ENCODE data around the gene ZDHHC7.
"Not testable (repeated sequence)": the region's sequence is repeated elsewhere in the genome, so short reads cannot be mapped to it uniquely, and the experiment has no call there.

The ZDHHC7 gene

DNA sequence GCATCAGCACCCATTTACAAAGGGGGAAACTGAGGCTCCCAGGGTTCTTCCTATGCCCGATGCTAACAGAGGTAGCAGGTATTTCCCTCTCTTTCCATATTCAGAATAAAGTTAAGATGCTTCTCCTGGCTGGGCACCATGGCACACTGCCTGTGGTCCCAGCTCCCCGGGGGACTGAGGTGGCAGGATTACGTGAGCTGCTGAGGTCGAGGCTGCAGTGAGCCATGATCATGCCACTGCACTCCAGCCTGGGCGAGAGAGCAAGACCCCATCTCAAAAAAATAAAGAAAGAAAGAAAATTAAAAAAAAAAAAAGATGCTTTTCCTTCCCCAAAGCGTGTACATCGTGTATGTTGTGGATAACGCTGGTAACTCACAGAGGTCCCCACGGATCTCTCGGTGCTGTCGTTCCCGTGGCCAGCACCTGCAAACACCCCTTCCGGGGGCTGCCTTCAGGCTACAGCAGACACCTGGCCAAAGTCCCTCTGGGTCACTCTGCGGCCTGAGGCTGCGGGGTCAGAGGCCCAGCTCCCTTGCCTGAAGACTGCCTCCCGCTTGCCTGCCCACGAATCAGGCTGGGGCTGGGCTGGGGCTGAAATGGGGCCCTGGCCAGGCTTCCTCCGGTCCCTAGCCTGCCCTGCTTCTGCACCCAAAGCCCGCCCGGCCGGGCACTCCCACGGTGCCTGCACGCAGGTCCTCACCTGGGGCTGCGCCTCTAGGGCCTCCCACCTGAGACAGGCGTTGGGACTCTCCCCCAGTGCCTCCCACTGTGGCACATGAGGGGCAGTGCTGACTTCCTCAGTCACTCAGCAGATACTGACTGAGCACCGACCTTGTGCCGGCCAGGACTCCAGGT lies 63.1 kb downstream of the ZDHHC7 start:
- in situ Hi-C loops (cut with MboI; ENCODE audit: low sequenced_read_pairs) = no loop called here

GRCh38 chr16:84947022-84947421 lies 64.3 kb downstream of the ZDHHC7 start:
- in situ Hi-C loops (cut with MboI; ENCODE audit: low sequenced_read_pairs) = no loop called here

DNA sequence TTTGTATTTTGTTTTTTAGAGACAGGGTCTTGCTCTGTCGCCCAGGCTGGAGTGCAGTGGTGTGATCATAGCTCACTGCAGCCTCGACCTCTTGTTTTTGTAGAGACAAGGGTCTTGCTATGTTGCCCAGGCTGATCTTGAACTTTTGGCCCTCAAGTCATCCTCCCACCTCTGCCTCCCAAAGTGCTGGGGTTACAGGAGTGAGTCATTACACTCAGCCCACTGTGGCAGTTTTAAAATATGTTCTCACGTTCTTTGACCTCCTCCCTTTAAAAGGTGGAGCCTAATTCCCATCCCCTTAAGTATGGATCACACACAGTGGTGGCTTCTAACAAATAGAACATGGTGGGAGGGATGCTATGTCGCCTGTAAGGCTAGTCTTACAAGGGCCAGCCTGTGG lies 67.7 kb downstream of the ZDHHC7 start:
- in situ Hi-C loops (cut with MboI; ENCODE audit: low sequenced_read_pairs) = no loop called here

DNA sequence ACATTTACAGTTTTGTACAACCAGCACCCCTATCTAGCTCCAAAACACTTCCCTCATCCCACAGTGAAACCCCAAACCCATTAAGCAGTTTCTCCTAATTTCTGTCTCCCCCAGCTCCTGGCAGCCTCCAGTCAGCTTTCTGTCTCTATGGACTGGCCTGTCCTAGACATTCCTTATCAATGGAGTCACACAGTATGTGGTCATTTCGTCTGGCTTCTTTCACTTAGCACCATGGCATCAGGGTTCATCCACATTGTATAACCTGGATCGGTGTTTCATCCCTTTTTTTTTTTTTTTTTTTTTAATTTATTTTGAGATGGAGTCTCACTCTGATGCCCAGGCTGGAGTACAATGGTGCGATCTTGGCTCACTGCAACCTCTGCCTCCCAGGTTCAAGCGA lies 68.5 kb downstream of the ZDHHC7 start:
- in situ Hi-C loops (cut with MboI; ENCODE audit: low sequenced_read_pairs) = no loop called here

DNA sequence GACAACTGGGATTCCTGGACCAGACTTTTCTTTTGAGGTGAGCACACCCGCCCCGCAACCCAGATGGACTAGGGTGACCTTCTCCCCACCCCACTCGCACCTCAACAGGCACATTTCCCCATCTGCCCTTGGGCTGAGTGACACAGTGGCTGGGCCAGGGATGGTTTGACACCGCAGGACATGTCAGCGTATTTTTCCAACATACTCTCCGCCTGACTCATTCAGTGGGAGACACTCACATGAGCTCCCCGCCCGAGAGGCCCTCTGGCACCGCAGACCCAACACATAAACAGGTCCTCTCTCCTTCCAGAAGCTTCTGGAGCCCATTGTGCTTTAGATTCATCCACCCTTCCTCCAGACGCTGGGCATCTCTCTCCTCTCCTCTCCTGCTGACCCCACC lies 69.4 kb downstream of the ZDHHC7 start:
- in situ Hi-C loops (cut with MboI; ENCODE audit: low sequenced_read_pairs) = no loop called here

DNA sequence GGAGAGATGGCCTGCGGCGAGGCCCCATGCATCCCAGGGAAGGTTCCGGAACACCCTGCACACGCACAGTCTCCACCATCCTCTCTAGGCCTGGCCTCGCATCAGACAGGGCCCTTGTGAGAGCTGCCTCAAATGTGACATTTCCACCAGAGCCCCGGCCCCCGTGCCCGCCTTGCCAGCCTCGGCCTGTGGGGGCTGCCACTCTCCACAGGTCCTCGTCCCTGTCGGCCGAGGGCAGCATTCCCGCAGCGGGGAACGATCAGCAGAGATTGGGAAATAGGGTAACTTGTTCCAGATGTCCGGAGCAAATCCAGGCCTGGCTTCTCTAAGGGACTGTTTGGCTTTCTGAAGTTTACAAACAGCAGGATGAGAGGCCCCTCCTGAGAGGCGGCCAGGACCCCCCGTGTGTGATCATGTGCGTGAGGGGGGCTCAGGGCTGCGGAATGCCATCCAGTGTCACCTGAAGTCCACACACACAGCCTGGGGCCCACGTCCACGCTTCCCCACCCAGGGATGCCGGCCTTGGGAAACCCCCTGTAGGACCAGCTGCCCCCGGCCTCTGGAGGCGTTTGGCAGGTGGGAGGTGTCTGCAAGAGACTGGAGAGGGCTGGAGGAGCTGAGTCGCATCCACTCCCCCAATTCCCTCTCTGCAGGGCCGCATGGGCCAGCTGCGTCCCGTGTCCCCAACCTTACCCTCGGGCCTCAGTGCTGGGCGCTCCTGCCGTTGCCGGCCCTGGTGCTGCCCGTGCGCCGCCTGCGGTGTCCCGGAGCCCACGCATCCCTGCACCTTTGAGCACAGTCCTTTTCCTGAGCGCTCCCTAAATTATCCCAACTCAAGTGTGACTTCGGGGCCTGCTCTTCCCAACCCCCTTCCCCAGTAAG lies 70.4 kb downstream of the ZDHHC7 start:
- in situ Hi-C loops (cut with MboI; ENCODE audit: low sequenced_read_pairs) = no loop called here

DNA sequence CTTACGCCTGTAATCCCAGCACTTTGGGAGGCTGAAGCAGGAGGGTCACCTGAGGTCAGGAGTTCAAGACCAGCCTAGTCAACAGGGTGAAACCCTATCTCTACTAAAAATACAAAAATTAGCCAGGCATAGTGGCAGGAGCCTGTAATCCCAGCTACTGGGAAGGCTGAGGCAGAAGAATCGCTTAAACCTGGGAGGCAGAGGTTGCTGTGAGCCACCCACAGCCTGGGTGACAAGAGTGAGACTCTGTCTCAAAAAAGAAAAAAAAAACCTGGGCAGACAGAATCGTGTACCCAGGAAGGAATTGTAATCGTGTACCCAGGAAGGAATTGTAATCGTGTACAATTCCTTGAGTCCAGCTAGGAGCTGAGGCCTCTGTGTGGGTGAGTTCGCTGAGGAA lies 72.7 kb downstream of the ZDHHC7 start:
- in situ Hi-C loops (cut with MboI; ENCODE audit: low sequenced_read_pairs) = not testable (repeated sequence)

GRCh38 chr16:84937196-84938005 lies 73.9 kb downstream of the ZDHHC7 start:
- in situ Hi-C loops (cut with MboI; ENCODE audit: low sequenced_read_pairs) = no loop called here

DNA sequence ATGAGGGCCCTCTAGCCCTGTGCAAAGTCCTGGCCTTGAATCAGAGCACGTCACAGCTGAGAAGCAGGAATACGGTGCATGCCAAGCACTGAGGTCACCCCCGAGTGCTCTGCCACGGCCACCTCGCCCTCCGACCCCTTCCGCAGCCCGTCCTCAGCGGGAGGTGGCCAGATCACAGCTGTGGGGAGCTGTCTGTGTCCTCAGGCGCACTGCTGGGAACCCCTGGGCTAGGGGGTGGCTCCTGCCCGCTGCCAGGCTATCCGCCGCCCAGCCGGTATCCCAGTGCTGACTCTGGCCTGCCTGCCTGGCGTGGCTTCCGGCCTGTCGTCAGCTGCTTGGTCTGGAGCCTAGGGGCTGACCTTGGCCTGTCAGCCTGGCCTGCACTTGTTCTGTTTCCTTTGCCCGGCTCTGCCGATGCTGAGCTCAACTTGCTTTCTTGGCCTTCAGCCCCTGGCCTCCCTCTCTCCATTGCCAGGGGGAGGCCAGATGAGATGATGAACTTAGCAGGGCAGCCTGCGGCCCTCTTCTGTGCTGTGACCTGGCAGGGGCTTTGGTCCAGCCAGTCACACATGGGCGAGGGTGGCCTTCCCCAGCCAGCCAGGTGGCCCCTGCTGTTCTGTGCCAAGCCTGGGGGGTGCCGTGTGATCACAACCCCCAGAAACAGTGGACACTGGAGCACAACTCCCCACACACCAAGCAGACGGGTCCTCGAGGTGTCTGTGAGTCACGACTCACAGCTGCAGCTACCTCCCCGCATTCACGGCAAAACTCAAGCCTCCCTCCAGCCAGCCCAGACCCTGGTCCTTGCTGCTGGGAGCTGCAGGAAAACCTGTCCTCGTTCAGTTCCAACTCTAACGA lies 77.3 kb downstream of the ZDHHC7 start:
- in situ Hi-C loops (cut with MboI; ENCODE audit: low sequenced_read_pairs) = no loop called here

- in situ Hi-C loops (cut with MboI; ENCODE audit: low sequenced_read_pairs) = no loop called here
These were observed 78.7 kb downstream of the ZDHHC7 start for GRCh38 chr16:84932681-84933080.

- in situ Hi-C loops (cut with MboI; ENCODE audit: low sequenced_read_pairs) = no loop called here
These were observed 79.8 kb downstream of the ZDHHC7 start for GRCh38 chr16:84931506-84931905.

- in situ Hi-C loops (cut with MboI; ENCODE audit: low sequenced_read_pairs) = no loop called here
These were observed 80.2 kb downstream of the ZDHHC7 start for GRCh38 chr16:84931107-84931494.

DNA sequence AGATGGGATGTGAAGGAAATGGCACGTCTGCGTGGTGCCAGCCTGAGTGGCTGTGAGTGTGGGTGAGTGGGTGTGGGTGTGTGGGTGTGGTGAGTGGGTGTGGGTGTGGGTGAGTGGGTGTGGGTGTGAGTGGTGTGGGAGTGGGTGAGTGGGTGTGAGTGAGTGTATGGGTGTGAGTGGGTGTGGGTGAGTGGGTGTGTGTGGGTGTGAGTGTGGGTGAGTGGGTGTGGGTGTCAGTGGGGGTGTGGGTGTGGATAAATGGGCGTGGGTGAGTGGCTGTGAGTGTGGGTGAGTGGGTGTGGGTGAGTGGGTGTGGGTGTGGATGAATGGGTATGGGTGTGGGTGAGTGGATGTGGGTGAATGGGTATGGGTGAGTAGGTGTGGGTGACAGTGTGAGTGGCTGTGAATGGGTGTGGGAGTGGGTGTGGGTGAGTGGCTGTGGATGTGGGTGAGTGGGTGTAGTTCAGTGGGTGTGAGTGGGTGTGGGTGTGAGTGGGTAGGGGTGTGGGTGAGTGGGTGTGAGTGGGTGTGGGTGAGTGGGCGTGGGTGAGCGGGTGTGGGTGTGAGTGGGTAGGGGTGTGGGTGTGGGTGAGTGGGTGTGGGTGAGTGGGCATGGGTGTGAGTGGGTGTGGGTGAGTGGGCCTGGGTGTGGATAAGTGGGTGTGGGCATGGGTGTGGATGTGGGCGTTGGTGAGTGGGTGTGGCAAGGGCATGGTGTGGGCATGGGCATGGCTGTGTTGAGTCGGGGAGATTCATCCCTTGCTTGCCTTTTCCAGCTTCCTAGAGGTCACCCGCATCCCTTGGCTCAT lies 80.8 kb downstream of the ZDHHC7 start:
- in situ Hi-C loops (cut with MboI; ENCODE audit: low sequenced_read_pairs) = no loop called here

DNA sequence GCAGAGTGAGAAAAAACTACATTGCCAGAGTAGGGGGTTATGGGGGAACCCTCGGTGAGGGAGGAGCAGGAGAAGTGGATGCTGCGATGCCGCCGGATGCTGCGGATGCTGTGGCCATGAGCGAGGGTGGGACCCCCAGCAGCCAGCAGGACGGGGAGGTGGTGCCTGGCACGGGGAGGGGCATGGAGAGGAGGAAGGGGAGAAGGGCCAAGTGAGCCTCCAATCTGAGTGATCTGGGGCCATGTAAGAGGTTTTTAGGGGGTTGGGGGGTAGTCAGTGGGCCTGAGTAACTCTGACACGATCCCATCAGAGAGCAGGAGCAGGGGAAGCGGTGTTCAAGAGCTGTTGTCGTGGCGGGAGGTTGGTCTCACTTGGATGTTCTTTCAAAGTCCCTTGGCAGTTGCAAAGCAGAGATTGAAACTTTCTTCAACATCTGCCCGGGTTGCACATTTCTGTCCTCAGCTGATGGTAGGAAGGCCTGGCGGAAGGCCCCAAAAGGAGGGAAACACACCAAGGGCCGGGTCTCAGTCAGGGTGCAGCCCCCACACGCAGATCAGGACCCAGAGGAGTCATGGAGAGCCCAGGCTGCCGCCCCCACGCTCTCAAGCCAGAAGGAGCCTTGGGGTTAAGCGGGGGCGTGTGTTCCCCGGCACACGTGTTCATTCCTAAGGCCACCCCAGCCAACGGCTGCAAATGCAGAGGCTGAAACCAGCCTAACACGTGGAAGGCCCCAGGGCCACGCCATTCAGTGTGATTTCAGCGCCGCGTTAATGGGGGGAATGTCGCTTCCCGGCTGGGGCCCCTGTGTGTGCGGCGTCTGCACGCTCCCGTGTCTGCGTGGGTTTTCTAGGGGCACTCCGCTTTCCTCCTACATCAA lies 81.7 kb downstream of the ZDHHC7 start:
- in situ Hi-C loops (cut with MboI; ENCODE audit: low sequenced_read_pairs) = no loop called here

DNA sequence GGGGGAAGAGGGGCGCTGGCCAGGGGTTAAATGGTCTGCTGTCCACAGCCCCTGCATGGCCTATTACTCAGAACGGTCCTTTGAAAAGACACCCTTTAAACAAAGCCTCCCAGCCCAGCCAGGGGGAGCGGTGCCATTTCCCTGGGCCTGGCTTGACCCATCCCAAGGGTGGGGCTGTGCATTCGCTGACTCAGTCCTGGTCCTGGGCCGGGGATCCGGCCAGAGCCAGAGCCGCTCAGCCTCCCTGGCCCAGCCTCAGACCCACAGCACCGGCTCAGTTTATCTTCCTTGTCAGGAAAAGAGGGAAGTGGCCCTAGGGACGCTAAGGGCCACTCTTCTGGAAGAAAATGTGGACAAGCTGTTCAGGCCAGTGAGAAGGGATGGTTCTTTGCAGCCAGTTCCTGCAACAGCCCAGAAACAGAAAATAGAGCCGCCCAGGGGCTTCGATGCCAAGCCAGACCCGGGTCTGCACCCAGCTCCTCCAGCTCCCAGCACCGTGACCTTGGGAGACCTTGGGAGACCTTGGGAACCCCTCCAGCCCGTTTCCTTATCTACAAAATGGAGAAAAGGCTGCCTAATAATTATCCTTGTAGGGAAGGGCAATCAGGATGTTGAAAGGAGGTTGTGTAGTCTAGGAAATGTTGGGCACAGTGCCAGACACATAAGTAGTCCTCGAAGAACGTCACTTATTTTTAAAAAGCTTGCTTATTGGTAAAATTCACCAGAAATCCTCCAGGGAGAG lies 82.5 kb downstream of the ZDHHC7 start:
- in situ Hi-C loops (cut with MboI; ENCODE audit: low sequenced_read_pairs) = no loop called here

DNA sequence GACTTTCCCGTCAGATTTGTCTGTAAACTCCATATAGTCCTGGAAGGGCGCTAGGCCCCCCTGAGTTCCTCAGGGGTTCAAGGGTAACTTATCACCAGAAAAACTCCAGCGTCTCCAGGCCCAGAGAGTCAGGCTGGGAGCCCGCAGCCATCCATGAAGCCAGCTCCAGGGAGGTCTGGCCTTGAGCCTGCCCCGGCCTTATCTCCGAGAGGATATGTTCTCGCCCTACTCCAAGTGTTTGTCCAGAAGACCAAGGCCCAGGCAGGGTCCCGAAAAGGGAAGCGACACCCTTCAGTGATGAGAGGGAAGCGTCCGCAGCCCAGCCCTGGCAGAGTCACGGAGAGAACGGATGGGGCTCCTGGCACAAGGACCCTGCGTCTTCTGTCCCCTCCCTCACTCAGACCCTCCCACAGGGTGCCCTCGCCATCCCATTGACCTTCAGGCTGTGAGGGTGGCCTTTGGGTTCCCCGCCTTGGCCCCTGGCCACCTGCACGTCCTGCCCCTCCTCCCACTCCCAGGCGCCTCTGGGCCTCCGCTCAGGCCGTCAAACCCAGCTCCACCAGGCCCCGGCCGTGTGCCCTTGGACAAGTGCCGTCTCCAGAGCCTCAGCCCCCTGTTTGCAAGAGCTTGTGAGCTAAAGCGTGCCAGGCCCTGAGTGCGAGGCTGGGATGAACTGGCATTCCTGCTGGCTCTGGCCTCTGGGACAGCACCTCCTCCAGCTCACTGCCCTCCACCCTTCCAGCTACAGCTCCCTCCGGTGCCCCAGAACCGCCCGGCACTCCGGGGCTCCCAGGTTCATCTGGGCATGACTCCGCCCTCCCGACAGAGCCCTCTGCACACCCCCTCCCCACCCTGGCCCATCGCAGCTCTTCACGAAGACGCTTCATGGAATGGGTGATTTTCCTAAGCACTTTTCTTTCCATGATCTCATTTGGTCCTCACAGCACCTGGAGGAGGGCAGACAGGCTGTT lies 83.4 kb downstream of the ZDHHC7 start:
- in situ Hi-C loops (cut with MboI; ENCODE audit: low sequenced_read_pairs) = no loop called here

- in situ Hi-C loops (cut with MboI; ENCODE audit: low sequenced_read_pairs) = no loop called here
These were observed 84.9 kb downstream of the ZDHHC7 start for GRCh38 chr16:84926462-84926861.

Measured in HL-60/S4 treated with phorbol 12-myristate 13-acetate at 8.2 ng/mL for 4 days and 3 days (cell line).